Measurements from ENCODE around the gene PAIP2. TPM values are rescaled to one million over a fixed set of nuclear protein-coding genes. Genes with fewer than 3 reads are reported as not detected.
"Not testable (repeated sequence)": the region's sequence is repeated elsewhere in the genome, so short reads cannot be mapped to it uniquely, and the experiment has no call there.

Gene PAIP2
- total RNA-seq, 1 donor from 2014 or later: 103 TPM

DNA sequence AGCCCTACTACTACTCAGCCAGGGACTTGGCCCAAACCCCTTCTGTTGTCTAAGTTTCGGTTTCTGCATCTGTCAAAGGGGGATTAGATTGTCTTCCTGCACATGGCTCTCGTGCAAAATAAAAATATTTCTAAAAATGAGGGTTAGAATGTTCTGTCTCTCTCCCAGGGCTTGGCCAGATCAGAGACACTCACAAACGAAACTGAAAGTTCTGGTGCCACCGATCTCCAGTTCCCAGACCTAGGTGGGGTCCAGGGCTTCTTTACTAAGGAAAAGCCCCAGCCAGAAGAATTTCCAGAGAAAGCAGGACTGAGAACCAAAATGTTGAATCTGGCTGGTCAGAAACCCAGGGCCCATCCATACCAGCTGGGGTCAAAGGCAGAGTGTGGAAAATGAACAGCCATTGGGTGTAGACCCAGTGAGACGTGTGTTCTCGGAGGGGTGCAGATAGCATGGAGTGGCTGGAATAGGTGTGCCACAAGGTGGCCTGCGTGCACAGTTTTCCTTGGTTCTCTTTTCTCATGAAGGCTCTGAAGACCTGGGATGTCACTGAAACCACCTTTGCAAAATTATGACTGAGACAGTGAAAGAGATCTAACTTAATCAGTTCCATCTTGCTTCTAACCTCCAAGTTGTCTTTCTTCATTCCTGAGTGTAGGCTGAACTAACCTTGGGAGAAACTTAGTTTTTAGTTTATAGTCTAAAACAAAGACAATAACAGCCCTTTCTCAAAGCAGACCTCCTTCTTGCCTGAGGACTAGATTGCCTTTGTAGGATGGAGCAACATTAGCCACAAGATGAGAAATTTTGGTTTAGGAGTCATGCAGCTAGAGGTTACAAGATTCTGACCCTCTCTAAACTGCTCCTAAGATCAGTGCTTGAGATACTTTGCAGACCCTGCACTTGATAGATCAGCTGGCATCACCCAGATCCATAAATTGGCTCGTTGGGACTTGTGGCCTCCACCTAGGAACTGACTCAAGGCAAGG lies 43.7 kb downstream of the PAIP2 start:
- no peaks in the 10 kb centered on the region for H3K4me1 Mint-ChIP-seq
- H3K27ac Mint-ChIP-seq (ENCODE audit: unreplicated experiment): no peak overlapping the region
- no peaks in the 10 kb centered on the region for H3K9me3 Mint-ChIP-seq
- H3K4me3 Mint-ChIP-seq: no peak overlapping the region
- H3K27me3 Mint-ChIP-seq (ENCODE audit: low read depth): no peaks in the 10 kb centered on the region
- DNase-seq (ENCODE audit: low read depth, low spot score): no peak
- H3K36me3 Mint-ChIP-seq (ENCODE audit: low read depth): no peaks in the 10 kb centered on the region
- TF ChIP-seq, protein P1, sequence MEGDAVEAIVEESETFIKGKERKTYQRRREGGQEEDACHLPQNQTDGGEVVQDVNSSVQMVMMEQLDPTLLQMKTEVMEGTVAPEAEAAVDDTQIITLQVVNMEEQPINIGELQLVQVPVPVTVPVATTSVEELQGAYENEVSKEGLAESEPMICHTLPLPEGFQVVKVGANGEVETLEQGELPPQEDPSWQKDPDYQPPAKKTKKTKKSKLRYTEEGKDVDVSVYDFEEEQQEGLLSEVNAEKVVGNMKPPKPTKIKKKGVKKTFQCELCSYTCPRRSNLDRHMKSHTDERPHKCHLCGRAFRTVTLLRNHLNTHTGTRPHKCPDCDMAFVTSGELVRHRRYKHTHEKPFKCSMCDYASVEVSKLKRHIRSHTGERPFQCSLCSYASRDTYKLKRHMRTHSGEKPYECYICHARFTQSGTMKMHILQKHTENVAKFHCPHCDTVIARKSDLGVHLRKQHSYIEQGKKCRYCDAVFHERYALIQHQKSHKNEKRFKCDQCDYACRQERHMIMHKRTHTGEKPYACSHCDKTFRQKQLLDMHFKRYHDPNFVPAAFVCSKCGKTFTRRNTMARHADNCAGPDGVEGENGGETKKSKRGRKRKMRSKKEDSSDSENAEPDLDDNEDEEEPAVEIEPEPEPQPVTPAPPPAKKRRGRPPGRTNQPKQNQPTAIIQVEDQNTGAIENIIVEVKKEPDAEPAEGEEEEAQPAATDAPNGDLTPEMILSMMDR (conservative IDR thresholded peaks at IDR 0.05): no peak

DNA sequence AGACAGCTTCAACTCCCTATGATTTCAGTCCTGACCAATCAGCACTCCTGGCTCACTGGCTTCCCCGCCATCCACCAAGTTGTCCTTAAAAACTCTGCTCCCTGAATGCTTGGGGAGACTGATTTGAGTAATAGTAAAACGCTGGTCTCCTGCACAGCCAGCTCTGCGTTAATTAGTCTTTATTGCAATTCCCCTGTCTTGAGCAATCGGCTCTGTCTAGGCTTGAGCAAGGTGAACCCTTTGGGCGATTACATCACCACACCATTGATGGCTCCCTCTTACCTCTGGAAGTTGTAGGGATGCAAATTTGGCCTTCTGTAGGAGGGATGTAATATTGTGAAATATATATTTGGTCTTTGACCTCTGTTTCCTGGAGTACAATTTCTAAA lies 44.4 kb downstream of the PAIP2 start:
- no peaks in the 10 kb centered on the region for H3K36me3 Mint-ChIP-seq (ENCODE audit: low read depth)
- no peaks in the 10 kb centered on the region for H3K4me1 Mint-ChIP-seq
- DNase-seq (ENCODE audit: low read depth, low spot score): no peak
- no peak overlapping the region for H3K4me3 Mint-ChIP-seq
- H3K9me3 Mint-ChIP-seq: no peaks in the 10 kb centered on the region
- TF ChIP-seq, protein P1 (conservative IDR thresholded peaks at IDR 0.05): no peak
- no peak overlapping the region for H3K27ac Mint-ChIP-seq (ENCODE audit: unreplicated experiment)
- peaks cover 5% of the 10 kb centered on the region for H3K27me3 Mint-ChIP-seq (ENCODE audit: low read depth)

DNA sequence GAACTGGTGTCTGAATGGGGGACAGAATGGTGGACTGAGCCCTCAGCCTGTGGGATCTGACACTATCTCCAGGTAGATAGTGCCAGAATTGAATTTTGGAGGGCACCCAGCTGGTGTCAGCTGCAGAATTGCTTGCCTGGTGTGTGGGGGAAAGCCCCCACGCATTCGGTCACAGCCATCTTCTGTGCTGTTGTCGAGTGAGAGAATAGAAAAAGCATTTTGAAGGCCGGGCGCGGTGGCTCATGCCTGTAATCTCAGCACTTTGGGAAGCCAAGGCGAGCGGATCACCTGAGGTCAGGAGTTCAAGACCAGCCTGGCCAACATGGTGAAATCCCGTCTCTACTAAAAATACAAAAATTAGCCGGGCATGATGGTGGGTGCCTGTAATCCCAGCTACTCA lies 45.3 kb downstream of the PAIP2 start:
- not testable (repeated sequence) for H3K4me3 Mint-ChIP-seq, H3K9me3 Mint-ChIP-seq

DNA sequence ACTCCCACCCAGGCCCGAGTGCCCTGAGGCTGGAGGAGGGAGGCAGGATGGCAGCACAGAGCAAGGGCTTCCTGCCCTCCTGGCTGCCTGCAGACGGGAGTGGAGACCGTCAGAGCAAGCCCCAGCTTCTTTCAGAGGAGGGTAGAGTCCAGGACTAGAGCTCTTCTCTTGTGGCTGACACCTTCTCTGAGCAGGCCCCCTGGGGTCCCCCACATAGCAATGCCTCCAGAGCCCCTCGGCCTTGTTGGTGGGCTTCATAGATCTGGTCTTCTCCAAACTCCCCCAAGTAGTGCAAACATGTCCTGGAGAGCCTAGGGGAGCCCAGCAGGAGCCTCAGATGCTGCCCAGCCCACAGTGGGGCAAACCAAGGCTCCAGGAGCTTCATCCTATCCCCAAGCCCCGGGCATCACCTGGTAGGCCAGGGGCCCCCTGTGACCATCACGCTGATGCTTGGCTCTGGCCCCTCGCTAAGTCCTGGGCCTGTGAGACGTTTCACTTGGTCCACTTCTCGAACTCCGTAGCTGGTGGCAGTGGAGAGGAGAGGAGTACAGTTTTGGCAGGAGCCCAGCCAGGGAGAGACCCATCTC lies 46.0 kb downstream of the PAIP2 start:
- Mint-ChIP-seq H3K27me3 (ENCODE audit: low read depth) (peaks cover 17% of the 10 kb centered on the region), H3K4me1 (peaks cover 5% of the 10 kb centered on the region), H3K9me3 (no peaks in the 10 kb centered on the region), H3K27ac (ENCODE audit: unreplicated experiment) (no peak overlapping the region), H3K4me3 (no peak overlapping the region), H3K36me3 (ENCODE audit: low read depth) (no peaks in the 10 kb centered on the region)
- DNase-seq (ENCODE audit: low read depth, low spot score): no peak
- TF ChIP-seq, protein P1 (conservative IDR thresholded peaks at IDR 0.05): no peak

More for the DNA sequence above, 45.3 kb downstream of the PAIP2 start:
- not testable (repeated sequence) for DNase-seq (ENCODE audit: low read depth, low spot score); H3K27ac Mint-ChIP-seq (ENCODE audit: unreplicated experiment); H3K36me3 Mint-ChIP-seq (ENCODE audit: low read depth); H3K4me1 Mint-ChIP-seq
- peaks cover 14% of the 10 kb centered on the region for H3K27me3 Mint-ChIP-seq (ENCODE audit: low read depth)

DNA sequence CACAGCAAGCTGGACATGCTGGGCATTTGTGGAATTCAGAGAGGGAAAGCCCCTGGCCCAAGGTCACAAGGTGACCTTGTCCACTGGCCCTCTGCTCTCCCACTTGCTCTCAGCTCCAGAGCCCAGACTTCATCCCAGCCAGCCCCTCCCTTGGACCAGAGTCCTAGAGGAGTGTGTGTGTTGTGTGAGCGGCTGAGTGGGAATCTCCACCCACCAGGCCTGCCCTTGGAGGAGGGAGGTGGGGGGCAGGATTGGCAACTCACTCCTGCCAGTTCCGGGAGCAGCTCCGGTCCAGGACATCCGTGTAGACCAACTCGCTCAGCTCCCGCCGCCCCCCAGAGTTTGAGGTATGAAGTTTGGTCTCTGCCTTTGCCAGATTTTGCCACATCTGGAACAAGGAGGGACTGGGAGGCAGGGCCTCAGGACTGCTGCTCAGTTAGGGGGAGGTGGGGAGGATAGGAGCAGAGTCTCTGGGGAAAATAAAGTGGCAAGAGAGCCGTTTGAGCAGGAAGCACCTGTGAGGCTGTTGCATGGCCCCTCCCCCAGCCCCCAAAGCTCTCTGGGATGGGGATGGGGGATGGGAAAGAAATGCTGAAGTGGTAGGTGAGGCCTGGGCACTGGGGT lies 46.7 kb downstream of the PAIP2 start:
- H3K9me3 Mint-ChIP-seq: no peaks in the 10 kb centered on the region
- TF ChIP-seq, protein P1 (conservative IDR thresholded peaks at IDR 0.05): no peak
- H3K27ac Mint-ChIP-seq (ENCODE audit: unreplicated experiment): no peak overlapping the region
- DNase-seq (ENCODE audit: low read depth, low spot score): no peak
- H3K4me1 Mint-ChIP-seq: peaks cover 5% of the 10 kb centered on the region
- no peaks in the 10 kb centered on the region for H3K36me3 Mint-ChIP-seq (ENCODE audit: low read depth)
- peaks cover 23% of the 10 kb centered on the region for H3K27me3 Mint-ChIP-seq (ENCODE audit: low read depth)
- H3K4me3 Mint-ChIP-seq: no peak overlapping the region
